Measurements from ENCODE around the gene HYAL4.
"Not testable (repeated sequence)": the region's sequence is repeated elsewhere in the genome, so short reads cannot be mapped to it uniquely, and the experiment has no call there.

DNA sequence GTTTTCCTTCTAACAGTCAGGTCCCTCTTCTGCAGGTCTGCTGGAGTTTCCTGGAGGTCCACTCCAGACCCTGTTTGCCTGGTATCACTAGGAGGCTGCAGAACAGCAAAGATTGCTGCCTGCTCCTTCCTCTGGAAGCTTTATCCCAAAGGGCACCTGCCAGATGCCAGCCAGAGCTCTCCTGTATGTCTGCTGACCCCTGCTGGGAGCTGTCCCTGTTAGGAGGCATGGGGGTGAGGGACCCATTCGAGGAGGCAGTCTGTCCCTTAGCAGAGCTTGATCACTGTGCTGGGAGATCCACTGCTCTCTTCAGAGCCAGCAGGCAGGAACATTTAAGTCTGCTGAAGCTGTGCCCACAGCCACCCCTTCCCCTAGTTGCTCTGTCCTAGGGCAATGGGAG, 11.5 kb downstream of the HYAL4 start:
- TF ChIP-seq, protein P1, sequence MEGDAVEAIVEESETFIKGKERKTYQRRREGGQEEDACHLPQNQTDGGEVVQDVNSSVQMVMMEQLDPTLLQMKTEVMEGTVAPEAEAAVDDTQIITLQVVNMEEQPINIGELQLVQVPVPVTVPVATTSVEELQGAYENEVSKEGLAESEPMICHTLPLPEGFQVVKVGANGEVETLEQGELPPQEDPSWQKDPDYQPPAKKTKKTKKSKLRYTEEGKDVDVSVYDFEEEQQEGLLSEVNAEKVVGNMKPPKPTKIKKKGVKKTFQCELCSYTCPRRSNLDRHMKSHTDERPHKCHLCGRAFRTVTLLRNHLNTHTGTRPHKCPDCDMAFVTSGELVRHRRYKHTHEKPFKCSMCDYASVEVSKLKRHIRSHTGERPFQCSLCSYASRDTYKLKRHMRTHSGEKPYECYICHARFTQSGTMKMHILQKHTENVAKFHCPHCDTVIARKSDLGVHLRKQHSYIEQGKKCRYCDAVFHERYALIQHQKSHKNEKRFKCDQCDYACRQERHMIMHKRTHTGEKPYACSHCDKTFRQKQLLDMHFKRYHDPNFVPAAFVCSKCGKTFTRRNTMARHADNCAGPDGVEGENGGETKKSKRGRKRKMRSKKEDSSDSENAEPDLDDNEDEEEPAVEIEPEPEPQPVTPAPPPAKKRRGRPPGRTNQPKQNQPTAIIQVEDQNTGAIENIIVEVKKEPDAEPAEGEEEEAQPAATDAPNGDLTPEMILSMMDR (IDR thresholded peaks at IDR 0.05), result not testable (repeated sequence)
- TF ChIP-seq POLR2A (IDR thresholded peaks at IDR 0.05), result not testable (repeated sequence)
